Astrocyte (in vitro differentiated cells and primary cell): ENCODE data around the gene AIRE.

Experiments
- EZH2 ChIP-seq: IDR thresholded peaks from 2 replicates; pipeline ENCODE4 v1.6.1; 2012; ENCODE audit warnings: mild to moderate bottlenecking, low read length, inconsistent platforms; ENCODE audit not compliant: insufficient read depth
- TF ChIP-seq, protein P1 (sequence below): IDR thresholded peaks from 2 replicates; pipeline ENCODE4 v1.5.1; 2011; ENCODE audit warnings: low read depth, mild to moderate bottlenecking, inconsistent platforms, low read length, moderate library complexity; ENCODE audit not compliant: insufficient read depth

DNA sequence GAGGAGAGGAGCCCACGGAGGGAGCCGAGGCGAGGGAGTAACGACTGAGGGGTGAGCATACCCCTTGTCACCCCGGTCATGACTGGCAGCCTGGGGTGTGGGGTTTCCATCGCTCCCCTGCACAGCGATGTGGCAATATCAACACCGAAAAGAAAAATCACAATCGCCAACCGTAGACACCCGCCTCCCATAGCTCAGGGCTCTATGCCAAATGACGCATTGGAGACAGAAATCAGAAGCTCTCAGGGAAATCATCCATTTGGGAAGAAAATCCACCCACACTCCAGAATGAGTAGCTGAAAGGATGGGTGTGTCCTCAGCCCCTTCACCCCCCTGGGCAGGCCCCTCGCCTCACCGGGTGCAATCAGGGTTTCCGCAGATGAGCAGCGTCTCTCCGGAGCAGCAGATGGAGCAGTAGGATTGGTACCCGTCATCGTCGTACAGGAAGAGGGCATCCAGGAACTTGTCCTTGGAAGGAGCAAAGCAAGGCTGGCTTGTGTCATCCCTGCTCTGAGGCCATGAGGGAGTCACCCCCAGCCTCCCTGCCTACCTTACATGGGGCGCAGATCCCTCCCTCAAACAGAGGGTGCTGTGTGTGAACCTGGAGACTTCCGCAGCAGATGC, 26.5 kb upstream of the AIRE start:
- TF ChIP-seq, protein P1, sequence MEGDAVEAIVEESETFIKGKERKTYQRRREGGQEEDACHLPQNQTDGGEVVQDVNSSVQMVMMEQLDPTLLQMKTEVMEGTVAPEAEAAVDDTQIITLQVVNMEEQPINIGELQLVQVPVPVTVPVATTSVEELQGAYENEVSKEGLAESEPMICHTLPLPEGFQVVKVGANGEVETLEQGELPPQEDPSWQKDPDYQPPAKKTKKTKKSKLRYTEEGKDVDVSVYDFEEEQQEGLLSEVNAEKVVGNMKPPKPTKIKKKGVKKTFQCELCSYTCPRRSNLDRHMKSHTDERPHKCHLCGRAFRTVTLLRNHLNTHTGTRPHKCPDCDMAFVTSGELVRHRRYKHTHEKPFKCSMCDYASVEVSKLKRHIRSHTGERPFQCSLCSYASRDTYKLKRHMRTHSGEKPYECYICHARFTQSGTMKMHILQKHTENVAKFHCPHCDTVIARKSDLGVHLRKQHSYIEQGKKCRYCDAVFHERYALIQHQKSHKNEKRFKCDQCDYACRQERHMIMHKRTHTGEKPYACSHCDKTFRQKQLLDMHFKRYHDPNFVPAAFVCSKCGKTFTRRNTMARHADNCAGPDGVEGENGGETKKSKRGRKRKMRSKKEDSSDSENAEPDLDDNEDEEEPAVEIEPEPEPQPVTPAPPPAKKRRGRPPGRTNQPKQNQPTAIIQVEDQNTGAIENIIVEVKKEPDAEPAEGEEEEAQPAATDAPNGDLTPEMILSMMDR: no peak
- no peak for TF ChIP-seq EZH2
